GM12864 (cell line): Measurements from ENCODE around the gene STARD5.

ENCODE experiments used
- DNase-seq: peaks from one replicate; pipeline ENCODE4 v3.0.0-alpha.2; 2011; ENCODE audit warnings: low read depth
- H3K4me3 ChIP-seq: 2 replicates; pipeline ENCODE4 v1.5.1; 2011; ENCODE audit warnings: mild to moderate bottlenecking, low read depth, low read length, control low read depth
- CTCF ChIP-seq: IDR thresholded peaks from 2 replicates; pipeline ENCODE4 v1.5.1; 2011; ENCODE audit warnings: low read depth, mild to moderate bottlenecking, moderate library complexity, low read length, control low read depth, inconsistent platforms; ENCODE audit errors: missing control alignments

STARD5 gene

GRCh38 chr15:81276967-81277366 lies 47.0 kb downstream of the STARD5 start:
- no peak for TF ChIP-seq CTCF
- DNase-seq = no peak
- H3K4me3 ChIP-seq = no peak overlapping the region

GRCh38 chr15:81275711-81276392 lies 48.1 kb downstream of the STARD5 start:
- DNase-seq = no peak
- TF ChIP-seq CTCF = no peak
- no peak overlapping the region for H3K4me3 ChIP-seq

GRCh38 chr15:81274931-81275707 lies 48.8 kb downstream of the STARD5 start:
- DNase-seq = peak; percentile 72
- H3K4me3 ChIP-seq = no peak overlapping the region
- peak; percentile 93 for TF ChIP-seq CTCF

GRCh38 chr15:81274255-81274654 lies 49.7 kb downstream of the STARD5 start:
- no peak for TF ChIP-seq CTCF
- H3K4me3 ChIP-seq = no peak overlapping the region
- DNase-seq = no peak

GRCh38 chr15:81273855-81274254 lies 50.1 kb downstream of the STARD5 start:
- no peak for TF ChIP-seq CTCF
- no peak for DNase-seq
- no peak overlapping the region for H3K4me3 ChIP-seq

- no peak for DNase-seq
- TF ChIP-seq CTCF = no peak
Measured at GRCh38 chr15:81273200-81273599, 50.7 kb downstream of the STARD5 start.

More at GRCh38 chr15:81273200-81273599, 50.7 kb downstream of the STARD5 start:
- H3K4me3 ChIP-seq = no peak overlapping the region
